ENCODE measurements around the gene LRFN2. TPM values are rescaled to one million over a fixed set of nuclear protein-coding genes. Genes with fewer than 3 reads are reported as not detected.

Gene LRFN2
- total RNA-seq, 1 donor from 2014 or later = 0.32 TPM

DNA sequence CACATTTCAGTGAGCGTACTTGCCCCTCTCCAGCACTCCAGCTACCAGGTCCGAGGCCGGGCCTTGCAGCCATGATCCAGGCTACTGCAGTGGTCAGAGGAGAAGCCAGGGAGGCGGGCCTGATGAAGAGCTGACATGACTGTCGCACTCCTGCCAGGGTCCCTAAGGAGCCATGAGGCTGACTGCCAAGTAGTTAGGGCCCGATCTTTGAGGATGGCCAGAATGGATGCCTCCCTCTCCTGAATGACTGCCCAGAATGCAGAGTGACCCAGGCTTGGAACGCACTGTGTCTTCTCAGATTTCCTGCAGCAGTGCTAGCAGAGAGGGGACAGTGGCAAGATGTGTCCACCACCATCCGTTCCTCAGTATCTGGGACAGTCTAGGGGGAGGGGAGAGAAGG is 24.7 kb upstream of the LRFN2 start:
- peaks cover 29% of the 10 kb centered on the region for H3K27me3 Mint-ChIP-seq (ENCODE audit: low read depth, unreplicated experiment)

DNA sequence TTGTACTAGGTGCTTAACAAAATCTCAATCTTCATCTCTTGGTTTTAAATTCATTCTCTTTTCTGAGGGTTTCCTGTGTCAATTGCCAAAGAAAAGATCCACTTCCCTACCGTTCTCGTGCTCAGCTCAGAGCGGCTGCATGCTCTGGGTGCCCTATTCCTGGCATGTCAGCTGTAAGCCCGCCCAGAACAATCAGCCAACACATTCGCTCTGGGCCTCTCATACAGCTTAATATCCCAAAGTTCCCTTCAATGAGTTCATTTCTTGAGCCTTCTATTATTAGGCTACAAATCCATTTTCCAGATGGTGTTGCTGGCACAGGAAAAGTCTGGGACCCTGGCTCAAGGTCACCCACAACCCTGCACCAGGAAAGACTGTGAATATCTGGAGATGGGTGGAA is 24.3 kb upstream of the LRFN2 start:
- no peaks in the 10 kb centered on the region for H3K36me3 Mint-ChIP-seq (ENCODE audit: low read depth, unreplicated experiment)
- peaks cover 31% of the 10 kb centered on the region for H3K27me3 Mint-ChIP-seq (ENCODE audit: low read depth, unreplicated experiment)

More for the DNA sequence above, 24.7 kb upstream of the LRFN2 start:
- Mint-ChIP-seq H3K36me3 (ENCODE audit: low read depth, unreplicated experiment) (no peaks in the 10 kb centered on the region), H3K4me1 (ENCODE audit: low read depth, unreplicated experiment) (no peaks in the 10 kb centered on the region), H3K4me3 (ENCODE audit: unreplicated experiment) (no peak overlapping the region), H3K27ac (ENCODE audit: unreplicated experiment) (no peak overlapping the region), H3K9me3 (ENCODE audit: unreplicated experiment) (no peaks in the 10 kb centered on the region)
- TF ChIP-seq, protein P1, sequence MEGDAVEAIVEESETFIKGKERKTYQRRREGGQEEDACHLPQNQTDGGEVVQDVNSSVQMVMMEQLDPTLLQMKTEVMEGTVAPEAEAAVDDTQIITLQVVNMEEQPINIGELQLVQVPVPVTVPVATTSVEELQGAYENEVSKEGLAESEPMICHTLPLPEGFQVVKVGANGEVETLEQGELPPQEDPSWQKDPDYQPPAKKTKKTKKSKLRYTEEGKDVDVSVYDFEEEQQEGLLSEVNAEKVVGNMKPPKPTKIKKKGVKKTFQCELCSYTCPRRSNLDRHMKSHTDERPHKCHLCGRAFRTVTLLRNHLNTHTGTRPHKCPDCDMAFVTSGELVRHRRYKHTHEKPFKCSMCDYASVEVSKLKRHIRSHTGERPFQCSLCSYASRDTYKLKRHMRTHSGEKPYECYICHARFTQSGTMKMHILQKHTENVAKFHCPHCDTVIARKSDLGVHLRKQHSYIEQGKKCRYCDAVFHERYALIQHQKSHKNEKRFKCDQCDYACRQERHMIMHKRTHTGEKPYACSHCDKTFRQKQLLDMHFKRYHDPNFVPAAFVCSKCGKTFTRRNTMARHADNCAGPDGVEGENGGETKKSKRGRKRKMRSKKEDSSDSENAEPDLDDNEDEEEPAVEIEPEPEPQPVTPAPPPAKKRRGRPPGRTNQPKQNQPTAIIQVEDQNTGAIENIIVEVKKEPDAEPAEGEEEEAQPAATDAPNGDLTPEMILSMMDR (IDR thresholded peaks at IDR 0.05; ENCODE audit: insufficient read depth, low read depth, low read length) = no peak
- no peak for TF ChIP-seq EZH2 (IDR thresholded peaks at IDR 0.05; ENCODE audit: insufficient read depth, low read length)
- H3K27ac ChIP-seq (ENCODE audit: low read depth, low read length) = no peak overlapping the region
- DNase-seq (ENCODE audit: low read depth) (no peak), FAIRE-seq (no peak)
- H3K36me3 ChIP-seq (ENCODE audit: insufficient read depth, low read length) = no peaks in the 10 kb centered on the region
- no peak overlapping the region for H3K4me2 ChIP-seq (ENCODE audit: low read length)
- no peaks in the 10 kb centered on the region for H3K27me3 ChIP-seq (ENCODE audit: insufficient read depth, low read length)
- no peak overlapping the region for H3K9ac ChIP-seq (ENCODE audit: low read length)
- no peak overlapping the region for H2AFZ ChIP-seq (ENCODE audit: low read depth, low read length)
- no peaks in the 10 kb centered on the region for H3K79me2 ChIP-seq (ENCODE audit: insufficient read depth, low read length)
- H3K4me3 ChIP-seq (ENCODE audit: insufficient read depth, low read depth, low read length) = no peak overlapping the region
- no peaks in the 10 kb centered on the region for H3K4me1 ChIP-seq (ENCODE audit: insufficient read depth, low read length)
- no peaks in the 10 kb centered on the region for H3K9me3 ChIP-seq (ENCODE audit: insufficient read depth, low read depth, low read length)
- no peaks in the 10 kb centered on the region for H4K20me1 ChIP-seq (ENCODE audit: insufficient read depth, low read length)

DNA sequence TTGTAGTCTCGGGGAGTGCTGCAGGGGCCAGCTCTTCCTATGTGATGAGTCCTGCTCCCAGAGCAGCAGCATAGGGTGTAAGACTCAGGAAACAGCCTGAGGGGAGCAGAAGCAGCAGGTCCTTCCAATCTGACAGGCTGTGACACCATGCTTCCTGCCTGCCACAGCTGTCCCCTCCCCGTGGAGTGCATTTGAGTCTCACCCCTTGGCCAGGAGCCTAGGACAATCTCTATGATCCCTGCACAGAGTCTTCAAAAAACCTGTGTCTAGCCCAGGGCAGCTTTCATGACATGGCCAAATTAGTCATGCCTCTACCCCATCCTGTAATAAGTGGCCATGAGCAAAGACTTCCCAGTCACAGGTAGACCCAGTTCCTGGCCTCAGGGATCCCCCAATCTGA is 23.1 kb upstream of the LRFN2 start:
- H3K4me2 ChIP-seq (ENCODE audit: low read length) = no peak overlapping the region
- no peak overlapping the region for H3K4me3 ChIP-seq (ENCODE audit: insufficient read depth, low read depth, low read length)
- DNase-seq (ENCODE audit: low read depth) (no peak), FAIRE-seq (no peak)
- H3K79me2 ChIP-seq (ENCODE audit: insufficient read depth, low read length) = no peaks in the 10 kb centered on the region
- Mint-ChIP-seq H3K4me3 (ENCODE audit: unreplicated experiment) (no peak overlapping the region), H3K27ac (ENCODE audit: unreplicated experiment) (no peak overlapping the region), H3K27me3 (ENCODE audit: low read depth, unreplicated experiment) (peaks cover 41% of the 10 kb centered on the region), H3K36me3 (ENCODE audit: low read depth, unreplicated experiment) (no peaks in the 10 kb centered on the region), H3K4me1 (ENCODE audit: low read depth, unreplicated experiment) (no peaks in the 10 kb centered on the region), H3K9me3 (ENCODE audit: unreplicated experiment) (no peaks in the 10 kb centered on the region)
- no peaks in the 10 kb centered on the region for H3K4me1 ChIP-seq (ENCODE audit: insufficient read depth, low read length)
- H3K9ac ChIP-seq (ENCODE audit: low read length) = no peak overlapping the region
- no peak overlapping the region for H3K27ac ChIP-seq (ENCODE audit: low read depth, low read length)
- no peaks in the 10 kb centered on the region for H3K27me3 ChIP-seq (ENCODE audit: insufficient read depth, low read length)
- H3K9me3 ChIP-seq (ENCODE audit: insufficient read depth, low read depth, low read length) = no peaks in the 10 kb centered on the region
- no peaks in the 10 kb centered on the region for H4K20me1 ChIP-seq (ENCODE audit: insufficient read depth, low read length)
- no peak overlapping the region for H2AFZ ChIP-seq (ENCODE audit: low read depth, low read length)
- no peaks in the 10 kb centered on the region for H3K36me3 ChIP-seq (ENCODE audit: insufficient read depth, low read length)
- no peak for TF ChIP-seq EZH2 (IDR thresholded peaks at IDR 0.05; ENCODE audit: insufficient read depth, low read length)
- TF ChIP-seq, protein P1 (IDR thresholded peaks at IDR 0.05; ENCODE audit: insufficient read depth, low read depth, low read length) = no peak

More for the DNA sequence above, 24.3 kb upstream of the LRFN2 start:
- Histone ChIP-seq H3K9ac (ENCODE audit: low read length) (no peak overlapping the region), H2AFZ (ENCODE audit: low read depth, low read length) (no peak overlapping the region), H3K9me3 (ENCODE audit: insufficient read depth, low read depth, low read length) (no peaks in the 10 kb centered on the region), H3K27ac (ENCODE audit: low read depth, low read length) (no peak overlapping the region), H3K4me1 (ENCODE audit: insufficient read depth, low read length) (no peaks in the 10 kb centered on the region), H3K79me2 (ENCODE audit: insufficient read depth, low read length) (no peaks in the 10 kb centered on the region), H3K4me3 (ENCODE audit: insufficient read depth, low read depth, low read length) (no peak overlapping the region), H3K36me3 (ENCODE audit: insufficient read depth, low read length) (no peaks in the 10 kb centered on the region), H3K4me2 (ENCODE audit: low read length) (no peak overlapping the region), H4K20me1 (ENCODE audit: insufficient read depth, low read length) (no peaks in the 10 kb centered on the region), H3K27me3 (ENCODE audit: insufficient read depth, low read length) (no peaks in the 10 kb centered on the region)
- TF ChIP-seq, protein P1 (IDR thresholded peaks at IDR 0.05; ENCODE audit: insufficient read depth, low read depth, low read length) = no peak
- TF ChIP-seq EZH2 (IDR thresholded peaks at IDR 0.05; ENCODE audit: insufficient read depth, low read length) = no peak
- FAIRE-seq (no peak), DNase-seq (ENCODE audit: low read depth) (no peak)
- Mint-ChIP-seq H3K4me1 (ENCODE audit: low read depth, unreplicated experiment) (no peaks in the 10 kb centered on the region), H3K27ac (ENCODE audit: unreplicated experiment) (no peak overlapping the region), H3K4me3 (ENCODE audit: unreplicated experiment) (no peak overlapping the region), H3K9me3 (ENCODE audit: unreplicated experiment) (no peaks in the 10 kb centered on the region)

Data from astrocyte (in vitro differentiated cells and primary cell).